GM12872 (cell line): ENCODE measurements around the gene KRT26.

Experiments used
- TF ChIP-seq, protein P1 (sequence below): IDR thresholded peaks from 3 replicates; pipeline ENCODE4 v1.5.1; 2011; ENCODE audit warnings: low read depth, mild to moderate bottlenecking, low read length, moderate library complexity; ENCODE audit not compliant: insufficient read depth

KRT26 gene

DNA sequence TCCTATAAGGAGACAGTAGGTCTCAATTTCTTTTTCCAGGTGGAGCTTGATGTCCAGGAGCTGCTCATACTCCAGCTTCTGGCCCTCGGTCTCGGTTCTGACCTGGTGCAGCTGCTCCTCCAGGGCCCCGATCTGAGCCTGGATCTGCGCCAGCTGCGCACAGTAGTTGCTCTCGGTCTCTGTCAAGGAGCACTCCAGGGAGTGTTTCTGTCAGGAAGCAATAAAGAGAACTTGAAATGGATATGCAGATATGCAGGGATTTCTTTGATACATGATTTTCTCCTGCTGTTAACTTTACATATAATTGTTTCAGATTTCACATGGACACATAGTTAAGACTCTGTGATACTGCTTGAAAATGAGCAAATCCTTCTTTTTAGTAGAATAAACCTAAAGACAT, 21.6 kb downstream of the KRT26 start:
- TF ChIP-seq, protein P1, sequence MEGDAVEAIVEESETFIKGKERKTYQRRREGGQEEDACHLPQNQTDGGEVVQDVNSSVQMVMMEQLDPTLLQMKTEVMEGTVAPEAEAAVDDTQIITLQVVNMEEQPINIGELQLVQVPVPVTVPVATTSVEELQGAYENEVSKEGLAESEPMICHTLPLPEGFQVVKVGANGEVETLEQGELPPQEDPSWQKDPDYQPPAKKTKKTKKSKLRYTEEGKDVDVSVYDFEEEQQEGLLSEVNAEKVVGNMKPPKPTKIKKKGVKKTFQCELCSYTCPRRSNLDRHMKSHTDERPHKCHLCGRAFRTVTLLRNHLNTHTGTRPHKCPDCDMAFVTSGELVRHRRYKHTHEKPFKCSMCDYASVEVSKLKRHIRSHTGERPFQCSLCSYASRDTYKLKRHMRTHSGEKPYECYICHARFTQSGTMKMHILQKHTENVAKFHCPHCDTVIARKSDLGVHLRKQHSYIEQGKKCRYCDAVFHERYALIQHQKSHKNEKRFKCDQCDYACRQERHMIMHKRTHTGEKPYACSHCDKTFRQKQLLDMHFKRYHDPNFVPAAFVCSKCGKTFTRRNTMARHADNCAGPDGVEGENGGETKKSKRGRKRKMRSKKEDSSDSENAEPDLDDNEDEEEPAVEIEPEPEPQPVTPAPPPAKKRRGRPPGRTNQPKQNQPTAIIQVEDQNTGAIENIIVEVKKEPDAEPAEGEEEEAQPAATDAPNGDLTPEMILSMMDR = no peak

DNA sequence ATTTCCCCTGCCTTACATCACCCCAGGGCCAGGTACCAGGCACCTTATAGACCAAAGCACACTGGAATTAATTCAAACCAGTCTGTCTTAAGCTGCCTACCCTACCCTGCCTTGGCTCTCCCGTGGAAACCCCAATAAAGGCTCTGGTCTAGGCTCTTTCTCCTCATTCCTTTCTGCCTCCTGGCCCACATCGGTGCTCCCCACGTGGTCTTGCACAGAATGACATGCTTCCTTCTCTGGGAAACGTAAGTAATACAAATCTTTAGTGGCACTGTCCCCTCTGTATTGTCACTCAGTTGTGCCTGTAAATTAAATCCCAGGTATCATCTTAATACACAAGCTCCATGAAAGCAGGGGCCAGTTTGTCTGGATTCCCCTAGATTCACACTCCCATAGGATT, 33.4 kb downstream of the KRT26 start:
- TF ChIP-seq, protein P1 = no peak; the same call in 2 of the 3 replicates

DNA sequence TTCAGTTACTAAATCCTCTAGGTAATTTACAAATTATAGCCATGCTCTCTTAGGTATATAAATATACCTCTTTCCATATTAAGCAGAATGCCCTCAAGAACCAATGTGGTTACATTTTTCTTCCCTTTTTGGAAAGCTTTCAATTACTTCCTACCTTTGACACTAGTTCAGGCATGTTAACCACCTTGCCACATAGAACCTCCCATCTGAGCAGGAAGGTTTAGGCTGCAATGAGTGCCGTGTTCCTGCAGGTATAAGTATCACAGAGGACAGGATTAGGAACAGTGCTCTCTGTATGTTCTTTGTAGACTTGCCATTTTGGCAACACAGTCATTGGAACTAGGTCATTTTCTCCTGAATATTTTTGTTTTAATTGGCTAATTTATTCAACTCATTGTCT, 37.0 kb downstream of the KRT26 start:
- TF ChIP-seq, protein P1 = no peak

DNA sequence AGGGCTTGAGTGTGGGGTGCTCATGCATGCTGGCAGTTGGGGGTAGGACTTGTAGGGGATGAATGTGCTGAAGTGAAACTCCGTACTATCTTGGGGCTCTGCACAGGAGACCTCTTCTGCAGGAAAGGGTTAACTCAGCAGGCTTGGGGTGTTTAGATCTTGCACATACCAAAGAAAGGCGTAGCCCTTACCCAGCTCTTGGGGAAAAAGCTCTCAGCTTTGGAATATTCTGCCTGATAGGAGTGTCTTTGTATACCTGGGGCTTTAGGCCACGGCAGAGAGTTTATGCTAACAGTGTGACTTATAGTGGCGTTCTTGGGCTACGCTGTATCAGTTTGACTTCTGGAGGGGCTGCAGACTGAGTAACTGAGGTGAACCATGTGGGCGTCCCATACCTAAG, 38.0 kb downstream of the KRT26 start:
- TF ChIP-seq, protein P1 = no peak

DNA sequence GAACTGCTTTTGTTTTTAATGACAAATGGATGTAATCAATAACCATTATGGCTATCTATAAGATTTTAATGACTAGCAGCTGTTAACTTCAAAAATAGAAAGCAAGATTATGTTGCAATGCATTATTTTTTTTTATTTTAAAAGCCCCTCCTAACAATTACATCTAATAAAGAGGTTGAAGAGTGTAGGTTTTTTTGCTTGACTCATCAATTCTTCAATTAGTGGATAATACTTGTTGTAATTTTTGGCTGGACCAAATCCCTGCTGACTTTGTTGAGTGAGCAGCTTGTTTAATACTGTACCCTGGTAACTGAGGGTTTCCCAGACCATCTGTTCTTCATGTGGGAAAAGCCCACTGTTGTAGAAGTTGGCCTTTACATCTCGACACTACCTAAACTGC, 41.0 kb downstream of the KRT26 start:
- TF ChIP-seq, protein P1 = no peak

DNA sequence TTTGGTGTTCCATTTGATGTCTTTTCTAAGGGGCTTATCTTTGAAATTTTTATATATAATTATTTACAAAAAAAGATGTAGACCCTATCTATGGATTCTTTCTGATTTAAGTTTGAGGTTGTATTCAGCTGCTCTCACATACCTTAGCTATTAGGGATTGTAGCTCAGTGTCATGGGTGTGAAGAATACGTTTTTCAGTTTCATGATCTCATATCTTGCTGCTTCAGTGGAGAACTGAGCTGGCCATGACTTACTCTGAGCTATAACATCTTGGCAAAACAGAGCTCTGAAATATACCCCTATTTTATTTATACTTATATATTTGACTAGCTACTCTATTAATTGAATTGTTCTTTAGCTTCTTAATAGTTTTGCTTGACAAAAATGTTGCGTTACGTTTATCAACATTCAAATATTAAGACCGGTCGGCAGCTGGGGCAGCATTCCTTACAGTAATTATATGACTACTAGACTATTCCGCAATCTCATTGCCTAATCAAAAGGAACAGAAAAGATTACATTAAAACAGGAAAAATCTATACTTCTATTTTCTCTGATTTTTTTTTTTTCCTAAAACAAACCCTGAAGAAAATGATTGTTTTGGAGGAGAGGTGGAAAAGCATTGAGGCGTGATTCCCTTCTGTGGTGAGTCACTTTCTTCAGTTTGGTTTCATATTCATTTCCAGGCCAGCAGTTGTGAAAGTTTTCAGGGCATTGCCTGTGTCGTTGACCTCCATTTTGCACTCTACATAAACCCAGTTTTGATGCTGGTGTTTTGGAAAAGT, 44.4 kb downstream of the KRT26 start:
- TF ChIP-seq, protein P1 = no peak

DNA sequence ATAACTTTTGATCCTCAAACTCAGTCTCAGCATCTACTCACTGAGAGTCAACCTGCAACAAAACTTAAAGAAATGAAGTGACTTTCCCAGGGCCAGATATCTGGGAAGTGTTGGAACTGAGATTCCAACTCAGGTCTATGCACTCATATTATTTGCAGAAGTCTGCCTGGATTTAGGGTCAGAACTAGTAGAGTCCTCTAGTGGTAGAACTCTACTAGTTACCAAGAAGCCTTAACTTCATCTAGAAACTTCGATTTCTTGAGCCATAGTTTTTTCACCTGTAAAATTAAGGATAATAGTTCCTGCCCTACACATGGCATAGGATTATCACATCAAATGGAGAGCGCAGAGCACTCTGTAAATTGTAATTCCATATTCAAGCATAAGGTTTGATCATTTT, 45.1 kb downstream of the KRT26 start:
- TF ChIP-seq, protein P1 = peak; percentile 35; the same call in 1 of the 3 replicates
